GM23338 (cell line): ENCODE results near the gene SLC9A3.

Experiments
- CTCF ChIP-seq, 2 experiments: fragments of 200-600 bp in 1 of 2; sonication (generic) in 1 of 2; conservative IDR thresholded peaks; 2 replicates each; pipeline versions ENCODE4 v1.5.1 to v1.6.1; 2016 to 2017; ENCODE audit warnings: antibody characterized with exemption in 2 of 2, low read depth in 2 of 2, mild to moderate bottlenecking in 2 of 2, moderate library complexity in 1 of 2
- NANOG ChIP-seq: IDR thresholded peaks from 2 replicates; pipeline ENCODE4 v1.6.1; 2016; ENCODE audit warnings: antibody characterized with exemption, borderline replicate concordance
- ZNF114 ChIP-seq: fragments of 250-450 bp; sonication (Bioruptor Pico); IDR thresholded peaks from 2 replicates; pipeline ENCODE4 v1.5.0; 2020; ENCODE audit warnings: mild to moderate bottlenecking, moderate library complexity

GRCh38 chr5:485946-486491 is 38.2 kb downstream of the SLC9A3 start:
- no peak for TF ChIP-seq CTCF (conservative IDR thresholded peaks at IDR 0.05; ENCODE audit: low read depth in 2 of 2)
- TF ChIP-seq ZNF114, result no peak
- TF ChIP-seq NANOG, result no peak
